Measurements from ENCODE around the gene CXCR4.

Gene CXCR4

GRCh38 chr2:136117909-136118818, at the start of gene CXCR4:
TSS of gene CXCR4 (minus strand) at chr2:136118149. CDS start at chr2:136118060, 89 bp downstream.
- peak; percentile 79 for DNase-seq

GRCh38 chr2:136164280-136164776, 46.4 kb upstream of the CXCR4 start:
- no peak for DNase-seq

GRCh38 chr2:136162438-136162837, 44.5 kb upstream of the CXCR4 start:
- DNase-seq, result no peak

GRCh38 chr2:136156411-136156810, 38.5 kb upstream of the CXCR4 start:
- DNase-seq, result no peak

GRCh38 chr2:136154384-136154783, 36.4 kb upstream of the CXCR4 start:
- no peak for DNase-seq

GRCh38 chr2:136151021-136151971, 33.3 kb upstream of the CXCR4 start:
- no peak for DNase-seq

GRCh38 chr2:136149011-136149410, 31.1 kb upstream of the CXCR4 start:
- DNase-seq, result no peak

- DNase-seq, result no peak
Observed at GRCh38 chr2:136146564-136146963, 28.6 kb upstream of the CXCR4 start.

- DNase-seq, result no peak
Observed at GRCh38 chr2:136143603-136144451, 25.9 kb upstream of the CXCR4 start.

- DNase-seq, result no peak
Observed at GRCh38 chr2:136141510-136142149, 23.7 kb upstream of the CXCR4 start.

GRCh38 chr2:136139631-136140030, 21.7 kb upstream of the CXCR4 start:
- no peak for DNase-seq

- DNase-seq, result no peak
Observed at GRCh38 chr2:136137982-136138381, 20.0 kb upstream of the CXCR4 start.

- no peak for DNase-seq
Observed at GRCh38 chr2:136136931-136137330, 19.0 kb upstream of the CXCR4 start.

- DNase-seq, result peak; percentile 29
Observed at GRCh38 chr2:136135921-136136906, 18.3 kb upstream of the CXCR4 start.

GRCh38 chr2:136135462-136135861, 17.5 kb upstream of the CXCR4 start:
- no peak for DNase-seq

- DNase-seq, result no peak
Observed at GRCh38 chr2:136134126-136134525, 16.2 kb upstream of the CXCR4 start.

- no peak for DNase-seq
Observed at GRCh38 chr2:136133586-136133985, 15.6 kb upstream of the CXCR4 start.

GRCh38 chr2:136133176-136133575, 15.2 kb upstream of the CXCR4 start:
- no peak for DNase-seq

- no peak for DNase-seq
Observed at GRCh38 chr2:136132825-136133155, 14.8 kb upstream of the CXCR4 start.

- DNase-seq, result peak; percentile 39
Observed at GRCh38 chr2:136131961-136132824, 14.2 kb upstream of the CXCR4 start.

Data from stimulated activated CD4-positive, alpha-beta T cell treated with anti-CD3 and anti-CD28 coated beads, Interleukin-4, amount 100 ng/mL, for 1 hour (primary cell).